ENCODE results near the gene LPP. TPM values are rescaled to one million over a fixed set of nuclear protein-coding genes. Genes with fewer than 3 reads are reported as not detected.

The LPP gene
- total and polyA plus RNA-seq, 2 of the 4 experiments (the other 2 are of a cell fraction): 16.0 to 130 TPM

GRCh38 chr3:188271226-188271914 lies 117.4 kb downstream of the LPP start (continued):
- TF ChIP-seq MAFK (IDR thresholded peaks at IDR 0.05; ENCODE audit: low read depth, low read length) (no peak), CEBPB (IDR thresholded peaks at IDR 0.05; ENCODE audit: low read depth, low read length) (no peak)

- ATAC-seq (ENCODE audit: low read depth) (peak; percentile 65), DNase-seq (peak; percentile 94)
- dilution Hi-C loops (cut with HindIII; ENCODE audit: low sequenced_read_pairs, unreplicated experiment) (no loop called here), in situ Hi-C loops (cut with MboI; ENCODE audit: low sequenced_read_pairs) (no loop called here), intact Hi-C loops (cut with micrococcal nuclease) (loop anchor here (5.0 kb wide), 2 partner anchors 235 to 360 kb away; no protein-coding TSS in a partner anchor)
- H3K9me1 ChIP-seq (ENCODE audit: insufficient read depth, low read length): peaks cover 35% of the 10 kb centered on the region
- H3K4me2 ChIP-seq (ENCODE audit: low read depth, low read length): peak overlapping the region; percentile 73
- peak overlapping the region; percentile 91 for H3K23ac ChIP-seq (ENCODE audit: low read depth, low read length)
- H4K8ac ChIP-seq (ENCODE audit: low read depth in 2 of 2, low read length in 2 of 2): peak overlapping the region; percentile 69 to 97
- peak overlapping the region; percentile 70 for H3K27ac ChIP-seq (ENCODE audit: insufficient read depth, low read length)
- ChIA-PET POLR2A (ENCODE audit: unreplicated experiment) (no interaction called here), CTCF (interaction anchor here (0.7 kb wide), 1 partner anchor 1921 kb away, joined by 3 read pairs; no protein-coding TSS in a partner anchor)
- H2BK20ac ChIP-seq (ENCODE audit: low read depth, low read length): peak overlapping the region; percentile 98
- H3K27me3 ChIP-seq (ENCODE audit: control insufficient read depth, insufficient read depth, low read length): no peaks in the 10 kb centered on the region
- H2AK9ac ChIP-seq (replicated peaks; ENCODE audit: low read depth, low read length, poor library complexity): peak overlapping the region; percentile 81
- H3K9ac ChIP-seq (ENCODE audit: low read depth, low read length): peak overlapping the region; percentile 15; the same call in 1 of the 2 replicates
- H2AFZ ChIP-seq (replicated peaks; ENCODE audit: low read length, poor library complexity): peak overlapping the region; percentile 25
- peak overlapping the region; percentile 96 for H2BK15ac ChIP-seq (ENCODE audit: low read depth, low read length)
- peak overlapping the region; percentile 97 for H2AK5ac ChIP-seq (ENCODE audit: low read depth, low read length)
- peaks cover 34% of the 10 kb centered on the region for H3K4me1 ChIP-seq (ENCODE audit: control insufficient read depth, insufficient read depth, low read length)
- no peak overlapping the region for H3K4me3 ChIP-seq (ENCODE audit: insufficient read depth, low read depth, low read length)
- H4K5ac ChIP-seq (ENCODE audit: low read depth, low read length): peak overlapping the region; percentile 60
- H3K18ac ChIP-seq (ENCODE audit: low read depth, low read length): peak overlapping the region; percentile 94
- WGBS, 2 experiments (ENCODE audit: extremely low coverage in 2 of 2, insufficient read length in 1 of 2): no CpG with 5 or more reads among the region's 12 CpGs
- BruUV-seq (replicated peaks): no TSS peak
- H3K36me3 ChIP-seq (ENCODE audit: control insufficient read depth, insufficient read depth, low read length): peaks cover 4% of the 10 kb centered on the region
- peak overlapping the region; percentile 98 for H2BK5ac ChIP-seq (ENCODE audit: low read depth, low read length, poor library complexity, severe bottlenecking)
- H4K20me1 ChIP-seq (ENCODE audit: insufficient read depth, low read length): peaks cover 15% of the 10 kb centered on the region
- peak overlapping the region; percentile 98 for H3K4ac ChIP-seq (ENCODE audit: low read depth, low read length)
- H3K79me1 ChIP-seq (ENCODE audit: low read depth in 1 of 2, low read length in 2 of 2): peaks cover 26 to 65% of the 10 kb centered on the region in 2 experiments
- peak overlapping the region; percentile 98 for H3K14ac ChIP-seq (replicated peaks; ENCODE audit: low read depth, low read length)
- H3K9me3 ChIP-seq (ENCODE audit: control insufficient read depth, insufficient read depth, low read length): no peaks in the 10 kb centered on the region
- peak overlapping the region; percentile 97 for H2BK120ac ChIP-seq (ENCODE audit: low read depth, low read length)
- peak overlapping the region; percentile 96 for H4K91ac ChIP-seq (ENCODE audit: insufficient read depth, low read depth, low read length)
- peak; percentile 46; the same call in 1 of the 2 replicates for TF ChIP-seq CEBPB (IDR thresholded peaks at IDR 0.05; ENCODE audit: low read depth, low read length)
- 0 out of 2 replicates have a peak, but pooled peaks have one; percentile 35 for TF ChIP-seq FOS (IDR thresholded peaks at IDR 0.05; ENCODE audit: low read depth, low read length)
- TF ChIP-seq MAZ (IDR thresholded peaks at IDR 0.05; ENCODE audit: borderline replicate concordance, low read depth, low read length): peak; percentile 49; the same call in 1 of the 2 replicates
- TF ChIP-seq CHD1 (IDR thresholded peaks at IDR 0.05; ENCODE audit: low read depth, low read length): no peak
- TF ChIP-seq USF2 (IDR thresholded peaks at IDR 0.05; ENCODE audit: low read depth, low read length): peak; percentile 75
- peak; percentile 20 for TF ChIP-seq SMC3 (IDR thresholded peaks at IDR 0.05; ENCODE audit: low read depth, low read length)
- TF ChIP-seq MAFK (IDR thresholded peaks at IDR 0.05; ENCODE audit: low read depth, low read length): peak; percentile 42; the same call in 1 of the 2 replicates
- TF ChIP-seq NFE2L2 (IDR thresholded peaks at IDR 0.05; ENCODE audit: low read depth, low read length): peak; percentile 75
- no peak; the same call in 1 of the 2 replicates for TF ChIP-seq POLR2A (IDR thresholded peaks at IDR 0.05; ENCODE audit: low read depth, low read length)
- TF ChIP-seq RFX5 (IDR thresholded peaks at IDR 0.05; ENCODE audit: low read depth, low read length): no peak
- H3K56ac ChIP-seq (ENCODE audit: extremely low read depth, insufficient read depth, low read length): peak overlapping the region; percentile 98
These were observed 118.8 kb downstream of the LPP start for GRCh38 chr3:188272481-188273372.
